ENCODE results near the gene FBN3.
"Not testable (repeated sequence)": the region's sequence is repeated elsewhere in the genome, so short reads cannot be mapped to it uniquely, and the experiment has no call there.

Gene FBN3

GRCh38 chr19:8050274-8051096 lies 98.9 kb downstream of the FBN3 start:
- Mint-ChIP-seq H3K36me3 (ENCODE audit: low read depth) (no peaks in the 10 kb centered on the region), H3K9me3 (no peaks in the 10 kb centered on the region), H3K4me3 (peak overlapping the region; percentile 45), H3K4me1 (peaks cover 18% of the 10 kb centered on the region), H3K27me3 (peaks cover 2% of the 10 kb centered on the region), H3K27ac (no peak overlapping the region)
- peak; percentile 89 for ATAC-seq
- peak; percentile 96 for DNase-seq

DNA sequence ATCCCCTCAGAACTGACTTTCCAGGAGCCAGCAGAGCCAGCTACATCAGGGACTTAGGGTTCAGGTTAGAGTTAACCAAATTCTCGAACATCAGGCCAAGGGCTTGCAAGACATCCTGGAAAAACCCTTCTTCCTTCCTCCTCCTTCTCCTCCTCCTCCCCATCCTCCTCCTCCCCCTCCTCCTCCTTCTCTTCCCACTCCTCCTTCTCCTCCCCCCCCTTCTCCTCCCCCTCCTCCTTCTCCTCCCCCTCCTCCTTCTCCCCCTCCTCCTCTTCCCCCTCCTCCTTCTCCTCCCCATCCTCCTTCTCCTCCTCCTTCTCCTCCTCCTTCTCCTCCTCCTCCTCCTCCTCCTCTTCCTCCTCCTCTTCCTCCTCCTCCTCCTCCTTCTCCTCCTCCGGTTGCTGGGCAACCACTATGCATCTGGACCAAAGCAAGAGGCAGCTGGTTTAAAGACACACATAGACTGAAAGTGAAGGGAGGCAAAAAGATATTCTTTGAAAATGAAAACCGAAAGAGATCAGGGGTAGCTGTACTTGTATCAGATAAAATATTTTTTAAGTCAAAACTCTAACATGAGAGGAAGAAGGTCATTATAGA lies 102.7 kb downstream of the FBN3 start:
- no peak for ATAC-seq
- peaks cover 4% of the 10 kb centered on the region for H3K27me3 Mint-ChIP-seq
- no peak overlapping the region for H3K4me3 Mint-ChIP-seq
- H3K4me1 Mint-ChIP-seq: peaks cover 11% of the 10 kb centered on the region
- no peaks in the 10 kb centered on the region for H3K9me3 Mint-ChIP-seq
- no peak overlapping the region for H3K27ac Mint-ChIP-seq
- DNase-seq: no peak
- no peaks in the 10 kb centered on the region for H3K36me3 Mint-ChIP-seq (ENCODE audit: low read depth)

- ATAC-seq: no peak
- Mint-ChIP-seq H3K27me3 (peaks cover 4% of the 10 kb centered on the region), H3K36me3 (ENCODE audit: low read depth) (no peaks in the 10 kb centered on the region), H3K4me1 (peaks cover 10% of the 10 kb centered on the region), H3K9me3 (no peaks in the 10 kb centered on the region), H3K27ac (no peak overlapping the region), H3K4me3 (no peak overlapping the region)
- DNase-seq: no peak
Measured at GRCh38 chr19:8045872-8046568, 103.4 kb downstream of the FBN3 start.

- H3K36me3 Mint-ChIP-seq (ENCODE audit: low read depth): no peaks in the 10 kb centered on the region
- H3K4me1 Mint-ChIP-seq: no peaks in the 10 kb centered on the region
- ATAC-seq (no peak), DNase-seq (no peak)
- no peak overlapping the region for H3K4me3 Mint-ChIP-seq
- H3K9me3 Mint-ChIP-seq: no peaks in the 10 kb centered on the region
- no peak overlapping the region for H3K27ac Mint-ChIP-seq
- peaks cover 4% of the 10 kb centered on the region for H3K27me3 Mint-ChIP-seq
Measured at GRCh38 chr19:8044018-8044417, 105.4 kb downstream of the FBN3 start.

DNA sequence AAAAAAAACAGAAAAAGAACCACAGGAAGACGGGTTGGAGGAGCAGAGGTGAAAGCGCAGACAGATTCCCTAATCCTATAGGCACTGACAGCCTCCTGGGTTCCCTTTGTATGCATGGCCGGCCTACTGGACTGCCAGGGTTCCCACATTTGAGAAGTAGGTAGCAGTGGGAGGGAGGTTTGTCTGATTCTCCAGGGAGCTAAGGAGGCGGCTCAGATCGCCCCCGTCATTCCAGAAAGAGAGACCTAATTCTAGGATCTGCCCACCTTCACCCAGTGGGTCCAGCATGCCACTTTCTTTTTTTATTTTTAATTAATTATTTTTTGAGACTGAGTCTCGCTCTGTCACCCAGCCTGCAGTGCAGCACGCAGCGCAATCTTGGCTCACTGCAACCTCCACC lies 106.5 kb downstream of the FBN3 start:
- peaks cover 4% of the 10 kb centered on the region for H3K27me3 Mint-ChIP-seq
- ATAC-seq (no peak), DNase-seq (no peak)
- no peak overlapping the region for H3K4me3 Mint-ChIP-seq
- H3K36me3 Mint-ChIP-seq (ENCODE audit: low read depth): no peaks in the 10 kb centered on the region
- no peak overlapping the region for H3K27ac Mint-ChIP-seq
- H3K4me1 Mint-ChIP-seq: no peaks in the 10 kb centered on the region
- no peaks in the 10 kb centered on the region for H3K9me3 Mint-ChIP-seq

GRCh38 chr19:8041531-8041931 lies 107.9 kb downstream of the FBN3 start:
- Mint-ChIP-seq H3K9me3 (no peaks in the 10 kb centered on the region), H3K4me3 (no peak overlapping the region), H3K27ac (no peak overlapping the region), H3K36me3 (ENCODE audit: low read depth) (no peaks in the 10 kb centered on the region), H3K4me1 (no peaks in the 10 kb centered on the region), H3K27me3 (peaks cover 14% of the 10 kb centered on the region)
- no peak for DNase-seq
- no peak for ATAC-seq

DNA sequence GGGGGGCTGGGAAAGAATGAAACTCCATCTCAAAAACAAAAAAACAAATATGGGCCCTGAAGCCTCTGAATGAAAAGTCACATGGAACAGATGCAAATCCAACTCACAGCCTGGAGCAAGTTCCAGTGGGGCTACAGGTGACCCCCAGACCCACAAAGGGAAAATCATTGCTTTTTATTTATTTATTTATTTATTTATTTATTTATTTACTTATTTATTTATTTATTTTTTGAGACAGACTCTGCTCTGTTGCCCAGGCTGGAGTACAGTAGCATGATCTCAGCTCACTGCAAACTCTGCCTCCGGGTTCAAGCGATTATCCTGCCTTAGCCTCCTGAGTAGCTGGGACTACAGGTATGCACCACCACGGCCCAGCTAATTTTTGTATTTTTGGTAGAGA lies 110.2 kb downstream of the FBN3 start:
- Mint-ChIP-seq H3K27me3 (peaks cover 17% of the 10 kb centered on the region), H3K36me3 (ENCODE audit: low read depth) (no peaks in the 10 kb centered on the region), H3K4me3 (no peak overlapping the region), H3K9me3 (no peaks in the 10 kb centered on the region), H3K27ac (no peak overlapping the region), H3K4me1 (no peaks in the 10 kb centered on the region)
- DNase-seq: no peak
- ATAC-seq: no peak

DNA sequence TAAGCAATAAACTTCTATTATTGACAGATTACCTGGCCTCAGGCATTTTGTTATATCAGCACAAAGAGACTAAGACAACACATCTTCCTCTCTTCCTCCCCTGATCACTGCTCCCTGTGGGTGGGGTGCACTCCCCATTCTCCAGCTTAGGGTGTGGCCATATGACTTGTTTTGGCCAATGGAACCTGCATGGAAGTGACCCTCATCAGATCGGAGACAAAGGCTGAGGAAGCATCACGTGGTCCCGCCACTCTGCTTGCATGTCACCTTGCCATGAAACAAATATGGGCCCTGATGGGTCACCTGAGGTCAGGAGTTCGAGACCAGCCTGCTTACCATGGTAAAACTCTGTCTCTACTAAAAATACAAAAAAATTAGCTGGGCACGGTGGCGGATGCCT lies 110.6 kb downstream of the FBN3 start:
- no peaks in the 10 kb centered on the region for H3K9me3 Mint-ChIP-seq
- no peaks in the 10 kb centered on the region for H3K36me3 Mint-ChIP-seq (ENCODE audit: low read depth)

DNA sequence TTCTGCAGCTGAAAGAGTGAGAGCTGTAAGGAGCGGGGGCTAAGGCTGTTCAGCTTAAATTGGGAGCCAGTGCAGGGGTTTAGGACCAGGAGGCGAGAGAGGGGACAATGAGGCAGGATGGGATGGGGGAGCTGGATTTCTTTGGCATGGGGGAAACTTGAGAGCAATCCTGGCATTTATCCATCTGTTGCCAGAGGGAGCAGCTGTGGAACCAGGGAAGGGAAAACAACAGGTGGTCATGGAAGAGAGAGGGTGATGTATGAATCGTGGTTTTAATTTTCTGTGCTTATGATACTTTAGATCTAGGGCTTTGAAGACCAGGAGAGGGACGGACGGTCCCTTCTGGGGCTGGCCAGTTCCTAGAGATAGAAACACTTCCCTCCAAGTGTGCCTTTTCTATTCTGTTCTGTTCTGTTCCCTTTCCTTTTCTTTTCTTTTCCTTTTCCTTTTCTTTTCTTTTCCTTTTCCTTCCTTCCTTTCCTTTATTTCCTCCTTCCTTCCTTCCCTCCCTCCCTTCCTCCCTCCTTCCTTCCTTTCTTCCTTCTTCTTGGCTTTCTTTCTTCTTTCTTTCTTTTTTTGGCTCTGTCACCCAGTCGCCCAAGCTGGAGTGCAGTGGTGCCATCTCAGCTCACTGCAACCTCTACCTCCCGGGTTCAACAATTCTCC lies 112.8 kb downstream of the FBN3 start:
- Mint-ChIP-seq H3K4me1 (no peaks in the 10 kb centered on the region), H3K9me3 (no peaks in the 10 kb centered on the region), H3K4me3 (no peak overlapping the region), H3K27ac (no peak overlapping the region), H3K27me3 (peaks cover 16% of the 10 kb centered on the region), H3K36me3 (ENCODE audit: low read depth) (no peaks in the 10 kb centered on the region)
- no peak for DNase-seq
- ATAC-seq: no peak

More for the DNA sequence above, 110.6 kb downstream of the FBN3 start:
- H3K27me3 Mint-ChIP-seq: peaks cover 16% of the 10 kb centered on the region
- no peak overlapping the region for H3K27ac Mint-ChIP-seq
- no peak for DNase-seq
- H3K4me3 Mint-ChIP-seq: no peak overlapping the region
- no peaks in the 10 kb centered on the region for H3K4me1 Mint-ChIP-seq
- ATAC-seq: no peak

DNA sequence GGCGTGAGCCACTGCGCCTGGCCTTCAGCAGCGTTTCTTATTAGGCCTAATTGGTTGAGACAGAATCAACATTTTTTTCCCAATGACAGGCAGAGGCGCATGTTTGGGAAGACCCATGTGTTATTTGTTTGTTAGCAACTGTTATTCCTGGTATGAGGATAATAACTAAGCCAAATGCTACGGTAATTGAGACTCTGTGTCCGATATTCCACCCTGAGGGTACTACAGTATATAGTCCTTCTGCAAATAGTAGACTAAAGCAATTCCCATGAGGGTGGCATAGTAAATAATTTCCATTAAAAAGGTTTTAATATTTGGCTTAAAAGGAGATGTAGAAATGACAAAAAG lies 115.2 kb downstream of the FBN3 start:
- Mint-ChIP-seq H3K4me1 (no peaks in the 10 kb centered on the region), H3K27ac (no peak overlapping the region), H3K9me3 (no peaks in the 10 kb centered on the region), H3K4me3 (no peak overlapping the region), H3K36me3 (ENCODE audit: low read depth) (no peaks in the 10 kb centered on the region), H3K27me3 (peaks cover 16% of the 10 kb centered on the region)
- no peak for ATAC-seq
- no peak for DNase-seq

GRCh38 chr19:8033287-8034177 lies 115.9 kb downstream of the FBN3 start:
- H3K27ac Mint-ChIP-seq; H3K4me1 Mint-ChIP-seq; ATAC-seq; DNase-seq; H3K4me3 Mint-ChIP-seq; H3K9me3 Mint-ChIP-seq; H3K36me3 Mint-ChIP-seq (ENCODE audit: low read depth): not testable (repeated sequence)
- peaks cover 16% of the 10 kb centered on the region for H3K27me3 Mint-ChIP-seq

GRCh38 chr19:8030960-8031359 lies 118.4 kb downstream of the FBN3 start:
- Mint-ChIP-seq H3K4me1 (no peaks in the 10 kb centered on the region), H3K27me3 (peaks cover under 1% of the 10 kb centered on the region), H3K36me3 (ENCODE audit: low read depth) (no peaks in the 10 kb centered on the region), H3K9me3 (no peaks in the 10 kb centered on the region), H3K4me3 (no peak overlapping the region), H3K27ac (no peak overlapping the region)
- DNase-seq: no peak
- ATAC-seq: no peak

DNA sequence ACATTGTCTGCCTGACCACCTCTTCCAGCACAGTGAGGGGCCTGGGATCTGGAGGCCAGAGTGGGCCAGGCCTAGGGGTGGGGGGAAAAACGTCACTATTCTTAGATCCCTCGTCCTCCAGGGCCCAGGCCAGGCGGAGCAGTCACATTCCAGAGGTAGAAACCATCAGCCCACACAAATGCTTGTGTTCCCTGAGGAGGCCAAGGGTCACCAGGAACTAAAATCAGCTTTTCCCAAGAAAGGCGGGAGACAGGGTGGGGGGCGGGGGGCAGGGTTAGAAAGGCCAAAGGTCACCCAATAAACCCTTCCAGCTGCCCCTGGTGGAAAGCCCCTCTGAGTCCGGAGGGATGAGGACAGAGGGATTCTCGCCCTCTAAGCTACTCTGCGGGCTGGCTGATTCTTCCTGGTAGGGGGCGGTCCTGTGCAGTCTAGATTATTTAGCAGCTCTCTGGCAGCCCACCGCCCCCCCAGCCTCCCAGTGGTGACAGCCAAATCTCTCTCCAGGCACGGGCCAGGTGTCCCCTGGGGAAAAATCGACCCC lies 120.4 kb downstream of the FBN3 start:
- H3K27ac Mint-ChIP-seq: no peak overlapping the region
- DNase-seq (no peak), ATAC-seq (no peak)
- no peaks in the 10 kb centered on the region for H3K4me1 Mint-ChIP-seq
- no peaks in the 10 kb centered on the region for H3K9me3 Mint-ChIP-seq
- no peaks in the 10 kb centered on the region for H3K27me3 Mint-ChIP-seq
- H3K36me3 Mint-ChIP-seq (ENCODE audit: low read depth): no peaks in the 10 kb centered on the region
- H3K4me3 Mint-ChIP-seq: no peak overlapping the region

DNA sequence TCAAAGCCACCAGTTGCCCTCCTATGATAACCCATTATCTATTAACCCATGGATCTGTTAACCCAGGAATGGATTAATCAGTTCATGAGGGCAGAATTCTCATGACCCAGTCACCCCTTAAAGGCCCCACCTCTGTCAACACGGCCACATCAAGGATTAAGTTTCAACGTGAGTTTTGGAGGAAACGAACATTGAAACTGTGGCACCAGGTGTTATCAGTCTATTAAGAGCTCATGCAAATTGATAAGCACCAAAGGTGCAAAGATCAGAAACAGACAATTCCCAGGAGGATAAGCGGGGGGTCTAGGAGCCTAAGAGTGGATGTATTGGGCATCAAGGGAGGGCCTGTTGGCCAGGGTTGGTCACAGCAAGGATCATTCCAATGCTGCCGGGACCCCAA lies 124.1 kb downstream of the FBN3 start:
- H3K27me3 Mint-ChIP-seq: no peaks in the 10 kb centered on the region

More for the DNA sequence above, 124.1 kb downstream of the FBN3 start:
- Mint-ChIP-seq H3K4me1 (no peaks in the 10 kb centered on the region), H3K9me3 (no peaks in the 10 kb centered on the region), H3K36me3 (ENCODE audit: low read depth) (no peaks in the 10 kb centered on the region), H3K4me3 (no peak overlapping the region), H3K27ac (no peak overlapping the region)
- no peak for ATAC-seq
- no peak for DNase-seq

All from activated naive CD8-positive, alpha-beta T cell treated with anti-CD3 and anti-CD28 coated beads, Interleukin-2, amount 50 U/mL, for 24 hours (primary cell).